Muscle of leg (tissue), 11 donors: ENCODE results near the gene MAP3K12. TPM values are rescaled to one million over a fixed set of nuclear protein-coding genes. Genes with fewer than 3 reads are reported as not detected.
A peak's percentile ranks its signal among the peaks of the same experiment; 100 is the strongest.

Source experiments
- DNase-seq: peaks from one replicate; pipeline ENCODE4 v3.0.0; 2013
- H3K27ac ChIP-seq: one replicate; pipeline ENCODE4 v1.5.1; 2013; ENCODE audit warnings: mild to moderate bottlenecking, low read length, control low read depth
- H3K27me3 ChIP-seq: one replicate; pipeline ENCODE4 v1.6.1; 2013; ENCODE audit warnings: low read length; ENCODE audit not compliant: control insufficient read depth, insufficient read depth
- H3K36me3 ChIP-seq: one replicate; pipeline ENCODE4 v1.6.1; 2013; ENCODE audit warnings: low read length; ENCODE audit not compliant: control insufficient read depth, insufficient read depth
- H3K4me1 ChIP-seq: one replicate; pipeline ENCODE4 v1.6.1; 2013; ENCODE audit warnings: low read length; ENCODE audit not compliant: control insufficient read depth, insufficient read depth
- H3K4me3 ChIP-seq: one replicate; pipeline ENCODE4 v1.5.1; 2013; ENCODE audit warnings: low read length, control low read depth
- H3K9me3 ChIP-seq: replicated peaks from 2 replicates; pipeline ENCODE4 v1.6.1; 2013; ENCODE audit warnings: low read depth, low read length; ENCODE audit not compliant: control insufficient read depth
- WGBS: methylation state at CpG from one replicate; pipeline ENCODE4 v1.1.5; 2013; ENCODE audit warnings: missing lambda C conversion rate; ENCODE audit not compliant: insufficient coverage; 5-methylcytosine and 5-hydroxymethylcytosine counted together
- polyA plus RNA-seq, 8 donors: library from polyadenylated mRNA; unstranded; fragments of 120-200 nt; gene quantifications; one replicate each; pipeline versions ENCODE4 v1.2.1 to v1.2.3, GENCODE V29; 2013; ENCODE audit warnings: inconsistent platforms in 1 of 8, low replicate concordance in 1 of 8; ENCODE audit not compliant: insufficient read length in 8 of 8, insufficient read depth in 1 of 8
- total RNA-seq: library from RNA; stranded (reverse); fragments of 120-200 nt; gene quantifications from one replicate; pipeline ENCODE4 v1.2.4, GENCODE V29; 2013

Gene MAP3K12
- total and polyA plus RNA-seq, 9 donors, result 12.1 to 19.7 (median 14.7) TPM

- no peak overlapping the region for H3K4me3 ChIP-seq
- H3K27me3 ChIP-seq, result no peaks in the 10 kb centered on the region
- H3K36me3 ChIP-seq, result peaks cover 80% of the 10 kb centered on the region
- 90% methylated on average over 6 of the region's 9 CpGs for WGBS
- H3K9me3 ChIP-seq, result no peaks in the 10 kb centered on the region
- no peak overlapping the region for H3K27ac ChIP-seq
- peaks cover 7% of the 10 kb centered on the region for H3K4me1 ChIP-seq
- peak; percentile 4 for DNase-seq
Measured at GRCh38 chr12:53510181-53510812, 11.0 kb upstream of the MAP3K12 start.

- no peaks in the 10 kb centered on the region for H3K9me3 ChIP-seq
- peak; percentile 88 for DNase-seq
- H3K36me3 ChIP-seq, result peaks cover 80% of the 10 kb centered on the region
- no peak overlapping the region for H3K27ac ChIP-seq
- no peak overlapping the region for H3K4me3 ChIP-seq
- no peaks in the 10 kb centered on the region for H3K27me3 ChIP-seq
- H3K4me1 ChIP-seq, result peaks cover 10% of the 10 kb centered on the region
- 40% methylated on average over 3 of the region's 7 CpGs for WGBS
Measured at GRCh38 chr12:53508534-53509170, 9.4 kb upstream of the MAP3K12 start.

DNA sequence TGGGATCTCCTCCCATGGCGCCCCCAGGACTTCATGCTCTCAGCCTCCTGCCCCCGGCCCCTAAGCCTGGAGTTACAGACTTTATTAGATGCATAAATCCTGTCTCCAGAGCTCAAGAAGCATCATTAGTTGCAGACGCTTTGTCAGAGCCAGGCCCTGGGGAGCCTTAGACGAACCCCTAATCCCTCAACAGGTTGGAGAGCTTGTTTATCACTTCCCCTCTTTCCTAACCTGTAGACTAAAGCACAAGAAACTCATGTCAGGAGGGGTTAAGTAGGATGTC lies 8.3 kb upstream of the MAP3K12 start:
- Histone ChIP-seq H3K27me3 (no peaks in the 10 kb centered on the region), H3K4me3 (no peak overlapping the region), H3K4me1 (peaks cover 15% of the 10 kb centered on the region), H3K9me3 (no peaks in the 10 kb centered on the region), H3K36me3 (peaks cover 79% of the 10 kb centered on the region), H3K27ac (no peak overlapping the region)
- DNase-seq, result peak; percentile 10
- 47% methylated on average over 2 of the region's 4 CpGs for WGBS

DNA sequence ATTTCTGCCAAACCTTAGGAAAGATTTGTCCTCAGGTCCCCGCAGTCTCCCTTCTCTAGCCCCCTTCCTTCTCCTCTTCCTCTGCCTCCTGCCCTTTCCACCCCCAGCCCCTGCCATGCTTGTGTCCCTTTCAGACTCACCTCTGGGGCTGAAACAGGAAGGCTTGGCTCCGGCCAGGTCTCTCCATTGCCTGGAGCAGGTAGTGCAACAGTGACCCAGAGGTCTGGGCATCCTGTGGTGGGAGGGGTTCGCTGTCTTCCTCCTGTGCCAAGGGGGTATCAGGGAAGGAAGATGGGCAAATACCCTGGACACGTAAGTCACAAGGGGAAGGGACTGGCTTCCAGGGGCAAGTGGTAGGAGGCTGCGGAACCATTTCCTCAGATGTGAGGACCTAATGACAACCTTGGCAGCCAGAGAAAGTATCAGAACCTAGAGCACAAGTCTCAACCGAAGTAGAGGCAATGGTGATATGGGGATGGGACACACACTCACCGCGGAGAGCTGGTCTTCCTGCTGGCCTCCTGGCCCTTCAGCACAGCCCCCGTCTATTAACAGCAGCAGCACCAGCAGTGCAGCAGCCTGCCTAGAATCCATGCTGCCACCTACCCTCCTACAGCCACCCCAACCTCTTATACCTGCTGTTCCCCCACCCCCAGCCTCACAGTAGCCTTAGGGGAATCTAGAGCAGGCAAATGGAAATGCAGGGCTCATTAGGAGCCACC lies 7.8 kb upstream of the MAP3K12 start, which contains the start of gene NPFF:
Gene NPFF, minus strand, starts transcription at position 604 of the 722 bp plus-strand sequence. Its CDS starts 10 bp downstream, at position 594.
- Histone ChIP-seq H3K9me3 (no peaks in the 10 kb centered on the region), H3K27ac (no peak within 1 kb of the TSS), H3K36me3 (peaks cover 74% of the 10 kb centered on the region), H3K4me3 (no peak within 1 kb of the TSS), H3K27me3 (no peaks in the 10 kb centered on the region), H3K4me1 (peaks cover 18% of the 10 kb centered on the region)
- 92% methylated on average over 5 of the region's 9 CpGs for WGBS
- no peak for DNase-seq

DNA sequence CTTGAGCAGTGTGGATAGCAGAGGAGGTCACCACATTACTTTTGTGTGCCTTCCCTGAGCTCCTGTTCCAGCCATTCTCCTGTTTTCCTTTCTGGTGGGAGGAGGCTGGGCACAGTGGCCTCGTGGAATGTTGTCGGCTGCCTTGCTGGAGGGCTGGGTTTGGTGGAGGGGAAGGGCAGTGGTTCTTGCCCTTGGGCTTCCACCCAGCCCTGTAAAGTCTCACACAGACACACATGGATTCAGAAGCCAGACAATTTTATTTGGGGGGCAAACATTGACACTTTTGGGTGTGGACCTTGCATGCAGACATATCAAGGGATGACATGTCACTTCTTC lies 7.2 kb upstream of the MAP3K12 start:
- no peak for DNase-seq
- H3K36me3 ChIP-seq, result peaks cover 68% of the 10 kb centered on the region
- no peak overlapping the region for H3K27ac ChIP-seq
- no peak overlapping the region for H3K4me3 ChIP-seq
- H3K9me3 ChIP-seq, result no peaks in the 10 kb centered on the region
- peaks cover 24% of the 10 kb centered on the region for H3K4me1 ChIP-seq
- no CpG with 5 or more reads among the region's 2 CpGs for WGBS
- no peaks in the 10 kb centered on the region for H3K27me3 ChIP-seq

DNA sequence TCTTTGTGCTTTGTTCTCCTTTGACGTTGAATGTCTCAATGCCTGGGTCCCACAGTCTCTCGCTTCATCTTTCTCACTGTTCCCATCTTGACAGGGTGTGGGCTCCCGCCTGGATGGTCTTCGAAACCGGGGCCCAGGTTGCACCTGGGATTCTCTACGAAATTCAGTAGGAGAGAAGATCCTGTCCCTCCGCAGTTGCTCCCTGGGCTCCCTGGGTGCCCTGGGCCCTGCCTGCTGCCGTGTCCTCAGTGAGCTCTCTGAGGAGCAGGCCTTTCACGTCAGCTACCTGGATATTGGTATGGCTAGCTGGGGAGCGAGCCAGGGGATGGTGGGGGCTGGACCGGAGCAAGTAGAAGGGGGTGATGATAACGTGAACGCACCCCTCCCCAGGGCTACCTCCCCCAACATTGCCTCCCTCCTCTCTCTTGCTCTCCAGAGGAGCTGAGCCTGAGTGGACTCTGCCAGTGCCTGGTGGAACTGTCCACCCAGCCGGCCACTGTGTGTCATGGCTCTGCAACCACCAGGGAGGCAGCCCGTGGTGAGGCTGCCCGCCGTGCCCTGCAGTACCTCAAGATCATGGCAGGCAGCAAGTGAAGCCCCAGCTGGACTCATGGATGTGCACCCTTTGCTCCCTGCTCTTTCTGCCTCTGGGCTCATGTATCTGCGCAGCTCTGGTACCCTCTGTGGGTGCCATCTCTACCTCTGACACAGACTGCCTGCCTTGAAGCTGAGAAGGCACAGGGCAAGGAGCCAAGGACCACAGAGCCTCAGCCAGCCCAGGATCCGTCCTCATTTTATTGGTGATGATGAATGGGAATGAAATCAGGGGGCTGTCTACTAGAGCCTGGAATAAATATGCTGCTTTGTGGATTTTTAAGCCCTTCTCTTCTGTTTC lies 6.5 kb upstream of the MAP3K12 start:
- Histone ChIP-seq H3K9me3 (no peaks in the 10 kb centered on the region), H3K36me3 (peaks cover 63% of the 10 kb centered on the region), H3K27ac (no peak overlapping the region), H3K27me3 (no peaks in the 10 kb centered on the region), H3K4me3 (no peak overlapping the region), H3K4me1 (peaks cover 25% of the 10 kb centered on the region)
- DNase-seq, result no peak
- 90% methylated on average over 14 of the region's 19 CpGs for WGBS

DNA sequence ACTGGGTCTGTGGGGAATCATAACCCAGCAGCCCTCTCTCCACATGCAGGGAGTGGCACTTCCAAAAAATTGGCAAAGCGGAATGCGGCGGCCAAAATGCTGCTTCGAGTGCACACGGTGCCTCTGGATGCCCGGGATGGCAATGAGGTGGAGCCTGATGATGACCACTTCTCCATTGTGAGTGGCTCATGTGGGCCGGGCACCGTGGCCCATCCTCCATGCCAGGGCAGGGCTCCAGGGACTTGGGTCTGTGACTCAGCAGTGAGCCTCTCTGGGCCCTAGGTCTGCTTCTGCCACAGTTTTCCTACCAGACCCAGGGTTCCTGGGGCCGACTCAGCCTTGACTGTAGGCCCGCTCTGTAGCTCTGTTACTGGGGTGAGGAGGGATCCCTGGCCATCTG lies 5.8 kb upstream of the MAP3K12 start:
- no peak overlapping the region for H3K4me3 ChIP-seq
- H3K27me3 ChIP-seq, result no peaks in the 10 kb centered on the region
- DNase-seq, result no peak
- WGBS, result 88% methylated on average over 8 of the region's 10 CpGs
- peaks cover 56% of the 10 kb centered on the region for H3K36me3 ChIP-seq
- no peaks in the 10 kb centered on the region for H3K9me3 ChIP-seq
- peaks cover 29% of the 10 kb centered on the region for H3K4me1 ChIP-seq
- H3K27ac ChIP-seq, result no peak overlapping the region

GRCh38 chr12:53504004-53504920 lies 5.0 kb upstream of the MAP3K12 start:
- Histone ChIP-seq H3K9me3 (no peaks in the 10 kb centered on the region), H3K4me1 (peaks cover 34% of the 10 kb centered on the region), H3K4me3 (no peak overlapping the region), H3K27me3 (no peaks in the 10 kb centered on the region), H3K36me3 (peaks cover 56% of the 10 kb centered on the region), H3K27ac (no peak overlapping the region)
- WGBS, result 81% methylated on average over 6 of the region's 14 CpGs
- no peak for DNase-seq

- H3K27me3 ChIP-seq, result no peaks in the 10 kb centered on the region
- H3K36me3 ChIP-seq, result peaks cover 52% of the 10 kb centered on the region
- H3K27ac ChIP-seq, result no peak overlapping the region
- no peak overlapping the region for H3K4me3 ChIP-seq
- 70% methylated on average over 2 of the region's 10 CpGs for WGBS
- DNase-seq, result peak; percentile 19
- peaks cover 37% of the 10 kb centered on the region for H3K4me1 ChIP-seq
- H3K9me3 ChIP-seq, result no peaks in the 10 kb centered on the region
Measured at GRCh38 chr12:53502983-53503728, 3.9 kb upstream of the MAP3K12 start.
